GM18508 (cell line): Measurements from ENCODE around the gene ARRDC2.

ENCODE experiments used
- ATAC-seq: cut with Tn5 transposase; IDR thresholded peaks from one replicate; pipeline ENCODE4 v1.9.1; 2021; ENCODE audit warnings: moderate number of reproducible peaks; ENCODE audit not compliant: insufficient read depth, unreplicated experiment

The ARRDC2 gene

DNA sequence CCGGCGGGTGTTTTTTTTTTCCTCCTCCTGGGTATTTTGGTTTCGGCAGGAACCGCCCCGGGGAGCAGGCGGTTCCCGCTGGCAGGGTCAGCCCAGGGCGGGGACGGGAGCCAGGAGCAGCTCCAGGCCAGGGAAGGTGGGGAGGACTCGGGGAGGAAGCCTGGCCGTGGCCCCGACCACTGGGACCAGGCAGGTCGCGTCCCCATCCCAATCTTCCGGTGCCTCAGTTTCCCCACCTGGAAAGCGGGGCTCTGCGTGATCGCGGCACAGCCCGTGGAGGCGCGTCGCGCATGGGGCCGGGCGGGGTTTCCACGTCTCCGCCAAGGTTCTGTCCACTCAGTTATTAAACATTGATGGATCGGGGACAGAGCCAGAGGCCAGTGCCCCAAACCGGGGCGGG lies 43.9 kb downstream of the ARRDC2 start:
- no peak for ATAC-seq

DNA sequence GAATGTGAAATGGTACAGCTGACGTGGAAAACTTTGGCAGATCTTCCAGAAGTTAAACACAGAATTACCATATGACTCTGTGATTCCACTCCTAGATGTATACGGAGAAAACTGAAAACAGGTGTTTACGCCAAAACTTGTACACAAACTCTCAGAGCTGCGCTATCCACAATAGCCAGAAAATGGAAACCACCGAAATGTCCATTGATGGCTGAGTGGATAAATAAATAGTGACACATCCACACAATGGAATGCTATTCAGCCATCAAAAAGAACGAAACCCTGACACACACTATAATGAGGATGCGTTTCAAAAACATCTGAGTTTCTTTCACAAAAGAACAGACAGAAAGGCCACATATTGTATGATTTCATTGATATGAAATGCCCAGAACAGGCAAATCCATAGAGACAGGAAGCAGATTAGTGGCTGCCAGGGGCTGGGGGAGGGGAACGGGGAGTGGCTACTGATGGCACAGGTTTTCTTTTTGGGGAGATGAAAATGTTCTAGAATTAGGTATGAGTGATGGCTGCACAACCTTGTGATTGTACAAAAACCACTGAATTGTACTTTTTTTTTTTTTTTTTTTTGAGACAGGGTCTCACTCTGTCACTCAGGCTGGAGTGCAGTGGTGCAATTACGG lies 45.7 kb downstream of the ARRDC2 start:
- ATAC-seq: no peak

DNA sequence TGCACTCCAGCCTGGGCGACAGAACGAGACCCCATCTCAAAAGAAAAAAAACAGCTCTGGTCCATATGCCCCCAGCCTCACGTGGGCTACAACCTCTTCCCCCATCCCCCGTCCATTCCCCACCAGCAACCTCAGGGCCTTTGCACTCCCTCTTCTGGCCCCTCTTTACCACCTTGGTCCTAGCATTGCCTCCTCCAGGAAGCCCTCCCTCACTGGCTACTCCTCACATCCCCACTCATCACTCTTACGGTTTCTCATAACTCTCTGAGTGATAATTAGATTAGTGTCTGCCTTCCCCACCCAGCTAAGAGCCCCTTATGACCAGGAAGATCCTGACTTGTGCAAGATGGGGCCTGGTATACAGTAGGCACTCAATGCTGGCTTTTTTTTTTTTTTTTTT lies 48.0 kb downstream of the ARRDC2 start:
- ATAC-seq: no peak

GRCh38 chr19:18057557-18057956 lies 49.6 kb downstream of the ARRDC2 start:
- ATAC-seq: no peak

DNA sequence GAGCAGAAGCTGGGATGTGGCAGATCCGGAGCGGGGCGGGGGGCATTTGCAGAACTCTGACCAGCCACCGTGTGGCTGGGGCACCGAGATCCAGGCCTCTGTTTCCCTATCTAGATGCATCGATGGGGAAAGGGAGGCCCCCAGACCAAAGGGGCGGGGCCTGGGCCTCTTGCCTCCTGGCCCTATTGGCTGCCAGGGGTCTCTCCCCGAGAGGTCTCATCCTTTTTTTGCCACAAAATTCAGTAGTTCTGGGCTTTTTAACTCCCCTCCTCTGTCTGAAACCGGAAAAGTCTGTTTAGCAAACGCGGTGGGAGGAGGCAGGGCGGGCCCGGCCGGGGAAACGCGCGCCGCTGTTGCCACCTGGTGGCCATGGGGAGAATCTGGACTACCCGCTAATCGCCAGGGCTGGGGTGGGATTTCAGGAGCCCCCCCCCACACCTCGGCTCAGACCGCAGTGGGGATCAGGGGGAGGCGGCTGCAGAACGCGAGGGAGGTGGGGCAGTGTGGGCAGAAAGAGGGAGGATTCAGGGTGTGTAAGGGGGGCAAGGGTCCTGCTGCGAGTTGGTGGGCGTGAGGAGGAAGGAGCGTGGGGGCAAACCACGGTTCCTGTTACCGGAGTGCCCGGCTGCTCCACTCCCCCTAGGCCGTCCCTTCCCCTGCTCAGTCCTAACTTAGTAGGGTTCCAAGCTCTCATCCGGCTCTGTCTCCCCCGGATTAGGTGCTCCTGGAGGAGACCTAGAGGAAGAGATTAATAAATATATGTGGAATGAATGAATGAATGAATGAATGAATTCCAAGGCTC lies 50.4 kb downstream of the ARRDC2 start:
- ATAC-seq: no peak

- ATAC-seq: no peak
These were observed 51.3 kb downstream of the ARRDC2 start for GRCh38 chr19:18059297-18059696.

DNA sequence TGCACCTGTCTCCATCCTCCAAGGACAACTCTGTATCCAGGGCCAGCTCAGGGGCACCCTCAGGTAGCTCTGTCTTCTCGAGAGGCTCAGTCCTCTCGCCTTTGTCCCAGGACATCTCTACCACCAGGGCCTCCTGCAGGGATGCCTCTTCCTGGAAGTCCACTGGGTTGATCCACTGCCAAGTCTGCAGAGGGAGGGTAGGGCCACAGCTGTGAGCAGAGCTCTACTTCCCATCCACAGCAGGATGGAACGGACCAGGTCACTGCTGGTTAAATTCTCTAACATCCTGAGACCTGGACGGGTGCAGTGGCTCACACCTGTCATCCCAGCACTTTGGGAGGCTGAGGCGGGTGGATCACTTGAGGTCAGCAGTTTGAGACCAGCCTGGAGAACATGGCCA lies 51.9 kb downstream of the ARRDC2 start:
- no peak for ATAC-seq

DNA sequence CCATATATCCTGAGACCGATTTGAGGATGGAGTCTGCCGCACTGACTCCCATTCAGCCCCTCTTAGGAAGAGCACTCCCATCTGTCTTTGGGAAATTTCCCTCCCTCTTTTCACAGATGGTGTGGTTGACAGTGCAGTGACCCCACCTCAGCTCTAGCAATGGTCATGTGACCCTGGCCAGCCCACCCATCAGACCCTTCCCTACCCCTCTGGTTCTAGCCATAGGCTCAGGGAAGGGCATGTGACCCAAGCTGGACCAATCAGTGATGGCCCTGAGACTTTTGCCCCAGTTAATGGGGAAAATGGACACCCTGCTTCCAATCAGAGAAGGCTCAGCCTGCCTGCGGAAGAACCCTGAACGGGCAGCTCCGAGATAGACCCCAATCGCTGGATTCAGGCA lies 52.5 kb downstream of the ARRDC2 start:
- no peak for ATAC-seq

DNA sequence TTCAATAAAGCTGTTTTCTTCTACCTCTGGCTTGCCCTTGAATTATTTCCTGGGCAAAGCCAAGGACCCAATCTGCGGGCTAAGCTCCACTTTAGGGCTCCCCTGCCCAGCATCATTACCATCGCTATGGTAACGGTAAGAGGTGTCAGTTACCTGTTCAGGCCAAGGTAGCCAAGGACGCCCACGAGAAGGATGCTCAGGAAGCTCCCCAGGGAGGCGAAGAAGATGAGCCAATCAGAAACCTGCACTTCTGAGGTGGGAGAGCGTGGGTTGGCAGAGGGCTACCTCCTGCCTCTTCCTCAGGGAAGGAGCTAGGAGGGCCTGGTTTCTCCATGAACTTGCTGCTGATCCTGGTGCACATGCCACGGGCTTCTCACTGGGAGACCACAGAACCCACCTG lies 54.1 kb downstream of the ARRDC2 start:
- no peak for ATAC-seq

DNA sequence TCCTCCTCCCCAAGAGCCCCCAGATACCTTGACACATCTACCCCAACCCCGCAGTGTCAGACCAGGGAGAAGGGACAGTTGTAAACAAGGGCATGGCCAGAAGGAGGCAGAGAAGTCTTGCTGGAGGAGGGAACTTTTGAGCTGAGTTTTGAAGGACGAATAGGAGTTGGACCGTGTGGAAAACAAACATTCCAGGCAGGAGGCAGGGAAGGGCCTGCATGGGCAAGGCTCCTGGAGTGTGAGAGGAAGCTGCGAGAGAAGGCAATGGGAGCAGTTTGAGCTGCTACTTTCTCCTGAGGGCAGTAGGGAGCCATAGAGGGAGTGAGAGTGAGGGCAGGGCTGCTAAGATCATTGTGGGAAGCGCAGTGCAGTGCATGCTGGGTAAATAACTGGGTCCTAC lies 55.5 kb downstream of the ARRDC2 start:
- ATAC-seq: no peak
